Panc1 (cell line): ENCODE results near the gene DQX1. TPM values are rescaled to one million over a fixed set of nuclear protein-coding genes. Genes with fewer than 3 reads are reported as not detected.

Source experiments
- ATAC-seq: fragments of 200-7000 bp; cut with Tn5 transposase; 2 replicates; pipeline ENCODE4 v1.9.1; 2020; ENCODE audit warnings: mild to moderate bottlenecking, moderate library complexity
- BruUV-seq: library from RNA; stranded (reverse); fragments of 400-500 nt; replicated peaks from 2 replicates; lab custom pipeline; 2021; lab: Mats Ljungman, UMichigan
- CTCF ChIA-PET: fragments of 300-600 bp; sonication (Branson Sonifier 250); formaldehyde crosslinking; loops from one replicate; lab custom pipeline; 2022; ENCODE audit warnings: antibody characterized with exemption; lab: Charles Lee
- POLR2A ChIA-PET: fragments of 300-600 bp; sonication (Branson Sonifier 250); formaldehyde crosslinking; loops from one replicate; lab custom pipeline; 2022; ENCODE audit warnings: antibody characterized with exemption; lab: Charles Lee
- DNase-seq: peaks from one replicate; pipeline ENCODE4 v3.0.0-alpha.2; 2010; ENCODE audit warnings: low read depth, low spot score
- H3K27ac ChIP-seq: 2 replicates; pipeline ENCODE4 v1.5.1; 2011; ENCODE audit warnings: mild to moderate bottlenecking, low read length, inconsistent platforms
- H3K27me3 ChIP-seq: fragments of 200-500 bp; sonication (Bioruptor generic); 2 replicates; pipeline ENCODE4 v1.6.0; 2014; ENCODE audit warnings: low read length, inconsistent platforms; ENCODE audit not compliant: control insufficient read depth, insufficient read depth
- H3K36me3 ChIP-seq: fragments of 200-500 bp; sonication (Bioruptor generic); 2 replicates; pipeline ENCODE4 v1.5.1; 2014; ENCODE audit warnings: inconsistent platforms, mild to moderate bottlenecking, low read length, moderate library complexity; ENCODE audit not compliant: control insufficient read depth, insufficient read depth
- H3K4me1 ChIP-seq: 2 replicates; pipeline ENCODE4 v1.5.1; 2011; ENCODE audit warnings: inconsistent platforms, mild to moderate bottlenecking, low read length, moderate library complexity; ENCODE audit not compliant: control insufficient read depth, insufficient read depth
- H3K4me3 ChIP-seq, 2 experiments: 2 replicates each; pipeline ENCODE4 v1.5.1; 2011 to 2012; ENCODE audit warnings: low read depth in 2 of 2, low read length in 2 of 2, mild to moderate bottlenecking in 2 of 2, inconsistent platforms in 1 of 2, moderate library complexity in 1 of 2
- H3K9me3 ChIP-seq: fragments of 200-500 bp; sonication (Bioruptor generic); 2 replicates; pipeline ENCODE4 v1.5.1; 2014; ENCODE audit warnings: low read depth, mild to moderate bottlenecking, inconsistent platforms, low read length, moderate library complexity; ENCODE audit not compliant: control insufficient read depth, insufficient read depth
- POLR2AphosphoS5 ChIP-seq: IDR thresholded peaks from 2 replicates; pipeline ENCODE4 v1.6.1; 2012; ENCODE audit warnings: mild to moderate bottlenecking, low read depth, low read length, moderate library complexity
- REST ChIP-seq, 2 experiments: IDR thresholded peaks; 2 replicates each; pipeline ENCODE4 v1.6.1; 2011 to 2012; ENCODE audit warnings: low read depth in 2 of 2, control low read depth in 1 of 2, low read length in 1 of 2, mild to moderate bottlenecking in 1 of 2, moderate library complexity in 1 of 2; ENCODE audit not compliant: insufficient read depth in 1 of 2
- SIN3A ChIP-seq: IDR thresholded peaks from 2 replicates; pipeline ENCODE4 v1.6.1; 2012; ENCODE audit warnings: low read depth, mild to moderate bottlenecking, low read length, moderate library complexity, borderline replicate concordance; ENCODE audit not compliant: insufficient read depth
- TCF7L2 ChIP-seq: IDR thresholded peaks from 2 replicates; pipeline ENCODE4 v1.6.1; 2011; ENCODE audit warnings: mild to moderate bottlenecking, low read depth, low read length, inconsistent platforms
- in situ Hi-C: cut with HindIII; loops from 2 replicates; pipeline ENCODE4 v1.10.0; 2016; ENCODE audit warnings: low sequenced_read_pairs, low pct_unique_long_range_greater_than_20kb
- intact Hi-C: fragments of 100-400 bp; cut with micrococcal nuclease; formaldehyde crosslinking; loops from one replicate; pipeline ENCODE4 v1.10.0; 2022; ENCODE audit not compliant: unreplicated experiment
- total RNA-seq: library from RNA; stranded (reverse); gene quantifications from one replicate; pipeline ENCODE4 v1.2.1, GENCODE V29; 2021; ENCODE audit not compliant: unreplicated experiment
- TF ChIP-seq, protein P1 (sequence below): fragments of 450-650 bp; IDR thresholded peaks from 2 replicates; pipeline ENCODE4 v1.5.1; 2017; ENCODE audit warnings: mild to moderate bottlenecking

The DQX1 gene
- total RNA-seq, 1 experiment from 2014 or later = 0.41 TPM

DNA sequence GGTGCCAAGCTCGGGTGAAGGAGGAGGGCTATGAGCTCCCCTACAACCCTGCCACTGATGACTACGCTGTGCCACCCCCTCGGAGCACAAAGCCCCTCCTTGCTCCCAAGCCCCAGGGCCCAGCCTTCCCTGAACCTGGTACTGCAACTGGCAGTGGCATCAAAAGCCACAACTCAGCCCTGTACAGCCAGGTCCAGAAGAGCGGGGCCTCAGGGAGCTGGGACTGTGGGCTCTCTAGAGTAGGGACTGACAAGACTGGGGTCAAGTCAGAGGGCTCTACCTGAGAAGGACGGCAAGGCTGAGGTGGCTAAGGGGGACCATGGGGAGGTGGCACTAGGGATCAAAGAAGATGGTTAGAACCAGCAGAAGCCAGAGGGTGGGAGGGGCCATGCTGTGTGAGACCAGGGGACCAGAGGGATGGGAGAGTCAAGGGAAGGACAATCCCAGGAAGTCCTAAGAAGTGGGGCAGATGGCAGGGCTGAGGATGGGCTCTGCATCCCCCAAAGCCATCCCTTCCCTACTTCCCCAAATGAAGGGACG is 30.9 kb upstream of the DQX1 start:
- CTCF ChIA-PET = no interaction called here
- no peaks in the 10 kb centered on the region for H3K9me3 ChIP-seq

DNA sequence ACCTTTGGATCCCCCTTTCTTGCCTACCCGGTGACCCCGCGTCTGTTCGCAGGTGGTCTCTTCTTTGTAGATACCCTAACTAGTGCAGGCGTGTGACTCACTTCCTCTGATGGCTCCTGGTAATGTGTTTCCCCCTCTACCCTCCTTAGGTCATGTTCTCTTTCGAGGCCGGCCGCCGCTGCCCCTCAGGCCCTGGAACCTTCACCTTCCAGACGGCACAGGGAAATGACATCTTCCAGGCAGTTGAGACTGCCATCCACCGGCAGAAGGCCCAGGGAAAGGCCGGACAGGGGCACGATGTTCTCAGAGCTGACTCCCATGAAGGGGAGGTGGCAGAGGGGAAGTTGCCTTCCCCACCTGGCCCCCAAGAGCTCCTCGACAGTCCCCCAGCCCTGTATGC is 30.1 kb upstream of the DQX1 start:
- Histone ChIP-seq H3K27ac (no peak overlapping the region), H3K9me3 (no peaks in the 10 kb centered on the region), H3K4me1 (peaks cover 11% of the 10 kb centered on the region; the same call in 1 of the 2 replicates), H3K36me3 (no peaks in the 10 kb centered on the region), H3K4me3 (no peak overlapping the region), H3K27me3 (no peaks in the 10 kb centered on the region)
- BruUV-seq = no TSS peak
- intact Hi-C loops (no loop called here), in situ Hi-C loops (no loop called here)
- TF ChIP-seq TCF7L2 (no peak), POLR2AphosphoS5 (no peak), REST (IDR thresholded peaks at IDR 0.05; ENCODE audit: insufficient read depth in 1 of 2, low read depth in 2 of 2, low read length in 1 of 2) (no peak), SIN3A (no peak)
- TF ChIP-seq, protein P1, sequence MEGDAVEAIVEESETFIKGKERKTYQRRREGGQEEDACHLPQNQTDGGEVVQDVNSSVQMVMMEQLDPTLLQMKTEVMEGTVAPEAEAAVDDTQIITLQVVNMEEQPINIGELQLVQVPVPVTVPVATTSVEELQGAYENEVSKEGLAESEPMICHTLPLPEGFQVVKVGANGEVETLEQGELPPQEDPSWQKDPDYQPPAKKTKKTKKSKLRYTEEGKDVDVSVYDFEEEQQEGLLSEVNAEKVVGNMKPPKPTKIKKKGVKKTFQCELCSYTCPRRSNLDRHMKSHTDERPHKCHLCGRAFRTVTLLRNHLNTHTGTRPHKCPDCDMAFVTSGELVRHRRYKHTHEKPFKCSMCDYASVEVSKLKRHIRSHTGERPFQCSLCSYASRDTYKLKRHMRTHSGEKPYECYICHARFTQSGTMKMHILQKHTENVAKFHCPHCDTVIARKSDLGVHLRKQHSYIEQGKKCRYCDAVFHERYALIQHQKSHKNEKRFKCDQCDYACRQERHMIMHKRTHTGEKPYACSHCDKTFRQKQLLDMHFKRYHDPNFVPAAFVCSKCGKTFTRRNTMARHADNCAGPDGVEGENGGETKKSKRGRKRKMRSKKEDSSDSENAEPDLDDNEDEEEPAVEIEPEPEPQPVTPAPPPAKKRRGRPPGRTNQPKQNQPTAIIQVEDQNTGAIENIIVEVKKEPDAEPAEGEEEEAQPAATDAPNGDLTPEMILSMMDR = no peak
- DNase-seq (no peak), ATAC-seq (no peak)
- POLR2A ChIA-PET = no interaction called here
- CTCF ChIA-PET = no interaction called here

More for the DNA sequence above, 30.9 kb upstream of the DQX1 start:
- H3K4me3 ChIP-seq = no peak overlapping the region
- peaks cover 11% of the 10 kb centered on the region; the same call in 1 of the 2 replicates for H3K4me1 ChIP-seq
- intact Hi-C loops = no loop called here
- in situ Hi-C loops = no loop called here
- TF ChIP-seq SIN3A = no peak
- TF ChIP-seq TCF7L2 = no peak
- no peak for TF ChIP-seq POLR2AphosphoS5
- TF ChIP-seq, protein P1 = no peak
- TF ChIP-seq REST (IDR thresholded peaks at IDR 0.05; ENCODE audit: insufficient read depth in 1 of 2, low read depth in 2 of 2, low read length in 1 of 2) = no peak
- H3K36me3 ChIP-seq = no peaks in the 10 kb centered on the region
- DNase-seq = no peak
- no TSS peak for BruUV-seq
- POLR2A ChIA-PET = no interaction called here
- no peaks in the 10 kb centered on the region for H3K27me3 ChIP-seq
- H3K27ac ChIP-seq = no peak overlapping the region
- no peak for ATAC-seq
